Stimulated activated naive CD4-positive, alpha-beta T cell treated with Interleukin-2 at 50 U/mL for 16 hours (primary cell): ENCODE results near the gene ATP1A4.
"Not testable (repeated sequence)": the region's sequence is repeated elsewhere in the genome, so short reads cannot be mapped to it uniquely, and the experiment has no call there.

Experiments
- DNase-seq: peaks from one replicate; lab custom pipeline; 2025; lab: John Stamatoyannopoulos, UW

Gene ATP1A4

GRCh38 chr1:160123726-160124125, 27.7 kb upstream of the ATP1A4 start:
- DNase-seq: no peak

- DNase-seq: no peak
These were observed 26.5 kb upstream of the ATP1A4 start for GRCh38 chr1:160124705-160125478.

- DNase-seq: no peak
These were observed 25.7 kb upstream of the ATP1A4 start for GRCh38 chr1:160125746-160126145.

- DNase-seq: not testable (repeated sequence)
These were observed 25.1 kb upstream of the ATP1A4 start for GRCh38 chr1:160126342-160126741.

GRCh38 chr1:160127381-160127780, 24.0 kb upstream of the ATP1A4 start:
- DNase-seq: no peak

- DNase-seq: no peak
These were observed 23.4 kb upstream of the ATP1A4 start for GRCh38 chr1:160127865-160128523.

GRCh38 chr1:160128636-160129035, 22.8 kb upstream of the ATP1A4 start:
- DNase-seq: no peak

GRCh38 chr1:160129046-160129445, 22.4 kb upstream of the ATP1A4 start:
- DNase-seq: no peak

- no peak for DNase-seq
These were observed 21.8 kb upstream of the ATP1A4 start for GRCh38 chr1:160129558-160129957.

GRCh38 chr1:160129966-160130365, 21.4 kb upstream of the ATP1A4 start:
- no peak for DNase-seq

GRCh38 chr1:160130486-160130885, 20.9 kb upstream of the ATP1A4 start:
- no peak for DNase-seq

- no peak for DNase-seq
These were observed 20.5 kb upstream of the ATP1A4 start for GRCh38 chr1:160130939-160131338.

- no peak for DNase-seq
These were observed 19.4 kb upstream of the ATP1A4 start for GRCh38 chr1:160131803-160132565.

- DNase-seq: no peak
These were observed 17.2 kb upstream of the ATP1A4 start for GRCh38 chr1:160133990-160134770.

- no peak for DNase-seq
These were observed 16.4 kb upstream of the ATP1A4 start for GRCh38 chr1:160134791-160135572.

GRCh38 chr1:160136121-160136925, 15.1 kb upstream of the ATP1A4 start:
- no peak for DNase-seq

- no peak for DNase-seq
These were observed 14.5 kb upstream of the ATP1A4 start for GRCh38 chr1:160136926-160137200.

GRCh38 chr1:160137216-160137862, 14.1 kb upstream of the ATP1A4 start:
- DNase-seq: no peak

- DNase-seq: no peak
These were observed 11.6 kb upstream of the ATP1A4 start for GRCh38 chr1:160139840-160140239.

- DNase-seq: no peak
These were observed 7.7 kb upstream of the ATP1A4 start for GRCh38 chr1:160143695-160144094.
